Spinal cord (tissue), 10 donors: ENCODE results near the gene PIWIL1. TPM values are rescaled to one million over a fixed set of nuclear protein-coding genes. Genes with fewer than 3 reads are reported as not detected.

Experiments used
- DNase-seq, 6 donors: peaks; one replicate each; pipeline versions ENCODE4 v3.0.0 to v3.0.0-alpha.2; 2013 to 2015; ENCODE audit warnings: low spot score in 6 of 6, low read depth in 4 of 6
- H3K27ac ChIP-seq: one replicate; pipeline ENCODE4 v1.5.1; 2013; ENCODE audit warnings: low read depth, low read length, control low read depth
- H3K27me3 ChIP-seq: one replicate; pipeline ENCODE4 v1.6.1; 2013; ENCODE audit warnings: low read length; ENCODE audit not compliant: control insufficient read depth, insufficient read depth
- H3K36me3 ChIP-seq: one replicate; pipeline ENCODE4 v1.6.1; 2013; ENCODE audit warnings: low read length; ENCODE audit not compliant: control insufficient read depth, insufficient read depth
- H3K4me1 ChIP-seq: one replicate; pipeline ENCODE4 v1.6.1; 2013; ENCODE audit warnings: low read length; ENCODE audit not compliant: control insufficient read depth, insufficient read depth
- H3K4me3 ChIP-seq: one replicate; pipeline ENCODE4 v1.5.1; 2013; ENCODE audit warnings: low read depth, low read length, control low read depth
- H3K9me3 ChIP-seq: one replicate; pipeline ENCODE4 v1.6.1; 2013; ENCODE audit warnings: low read length; ENCODE audit not compliant: control insufficient read depth, insufficient read depth
- WGBS: methylation state at CpG from one replicate; pipeline ENCODE4 v1.1.5; 2013; ENCODE audit warnings: missing lambda C conversion rate; ENCODE audit not compliant: insufficient coverage; 5-methylcytosine and 5-hydroxymethylcytosine counted together
- polyA plus RNA-seq, 2 donors: library from polyadenylated mRNA; unstranded; fragments of 120-200 nt; gene quantifications; one replicate each; pipeline ENCODE4 v1.2.1, GENCODE V29; 2013; ENCODE audit not compliant: insufficient read length in 2 of 2
- total RNA-seq, 2 donors: library from RNA; depleted of rRNA in 1 of 2; stranded (reverse); fragments of 120-200 nt in 1 of 2; fragments of >200 nt in 1 of 2; gene quantifications; one replicate each; pipeline versions ENCODE4 v1.2.3 to v1.2.4, GENCODE V29; 2013 to 2014
- donor health status: healthy.

Gene PIWIL1
- total and polyA plus RNA-seq, 4 donors, result 0.17 to 1.3 (median 0.44) TPM

GRCh38 chr12:130385193-130385592 is 47.5 kb downstream of the PIWIL1 start:
- WGBS, result 78% methylated on average over 3 of the region's 4 CpGs
- H3K36me3 ChIP-seq, result no peaks in the 10 kb centered on the region

GRCh38 chr12:130391186-130391585 is 53.5 kb downstream of the PIWIL1 start:
- H3K4me3 ChIP-seq, result no peak overlapping the region
- DNase-seq, result peak in 2 of 6 donors; percentile 3 to 14
- H3K27me3 ChIP-seq, result no peaks in the 10 kb centered on the region
- WGBS, result 36% methylated on average over 13 of the region's 14 CpGs
- peaks cover 3% of the 10 kb centered on the region for H3K36me3 ChIP-seq
- no peaks in the 10 kb centered on the region for H3K9me3 ChIP-seq
- peaks cover 6% of the 10 kb centered on the region for H3K4me1 ChIP-seq
- H3K27ac ChIP-seq, result no peak overlapping the region

More at GRCh38 chr12:130385193-130385592, 47.5 kb downstream of the PIWIL1 start:
- DNase-seq, result no peak
- H3K27me3 ChIP-seq, result no peaks in the 10 kb centered on the region
- no peaks in the 10 kb centered on the region for H3K4me1 ChIP-seq
- no peak overlapping the region for H3K27ac ChIP-seq
- H3K4me3 ChIP-seq, result no peak overlapping the region
- no peaks in the 10 kb centered on the region for H3K9me3 ChIP-seq

- H3K9me3 ChIP-seq, result no peaks in the 10 kb centered on the region
- H3K27me3 ChIP-seq, result no peaks in the 10 kb centered on the region
- H3K4me1 ChIP-seq, result peaks cover 17% of the 10 kb centered on the region
- H3K27ac ChIP-seq, result no peak overlapping the region
- no peak for DNase-seq
- H3K36me3 ChIP-seq, result peaks cover 3% of the 10 kb centered on the region
- WGBS, result 50% methylated on average over 1 of the region's 4 CpGs
- H3K4me3 ChIP-seq, result no peak overlapping the region
Observed at GRCh38 chr12:130394906-130395305, 57.2 kb downstream of the PIWIL1 start.

GRCh38 chr12:130396667-130397066 is 59.0 kb downstream of the PIWIL1 start:
- Histone ChIP-seq H3K36me3 (peaks cover 3% of the 10 kb centered on the region), H3K27ac (peak overlapping the region; percentile 53), H3K4me3 (no peak overlapping the region), H3K9me3 (no peaks in the 10 kb centered on the region), H3K4me1 (peaks cover 11% of the 10 kb centered on the region), H3K27me3 (no peaks in the 10 kb centered on the region)
- no CpG with 5 or more reads among the region's 2 CpGs for WGBS
- peak in 1 of 6 donors; percentile 13 for DNase-seq

DNA sequence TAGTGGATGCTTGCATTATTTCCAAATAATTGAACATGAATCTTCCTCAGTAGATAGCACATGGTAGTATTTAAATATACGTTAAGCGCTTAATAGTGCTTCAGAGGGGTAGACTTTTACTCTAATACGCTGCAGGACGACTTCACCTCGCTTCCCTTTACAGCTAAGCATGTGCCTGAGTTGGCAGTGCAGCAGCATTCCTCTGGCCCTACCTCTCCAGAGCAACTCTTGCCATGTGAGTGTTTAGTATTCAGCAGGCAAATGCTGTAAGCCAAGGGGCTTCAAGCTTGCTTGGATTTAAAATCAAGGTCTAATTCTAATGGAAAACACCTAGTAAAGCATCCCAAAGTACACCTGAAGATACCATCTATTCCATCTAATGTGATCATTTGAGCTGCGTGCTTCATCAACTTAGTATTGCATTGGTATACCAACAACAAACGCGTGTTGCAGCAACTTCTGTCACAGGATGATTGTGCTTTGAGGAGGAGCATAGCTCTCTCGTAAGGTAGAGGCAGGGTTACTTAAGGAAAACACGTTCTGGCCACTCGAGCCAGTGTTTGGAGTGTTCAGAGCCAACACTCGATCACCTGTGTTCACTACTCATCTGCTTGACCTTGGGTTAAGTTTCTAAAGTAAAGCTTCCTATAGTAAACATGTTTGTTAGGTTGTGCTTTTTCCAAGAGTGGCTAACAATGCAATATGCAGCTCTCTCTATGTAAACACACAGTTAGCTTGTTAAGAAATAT is 60.6 kb downstream of the PIWIL1 start:
- Histone ChIP-seq H3K36me3 (peaks cover 3% of the 10 kb centered on the region), H3K4me3 (no peak overlapping the region), H3K27ac (peak overlapping the region; percentile 43), H3K4me1 (peaks cover 15% of the 10 kb centered on the region), H3K9me3 (no peaks in the 10 kb centered on the region), H3K27me3 (no peaks in the 10 kb centered on the region)
- peak in 3 of 6 donors; percentile 42 to 68 (median 57) for DNase-seq
- WGBS, result 24% methylated on average over 2 of the region's 12 CpGs

GRCh38 chr12:130401703-130402102 is 64.0 kb downstream of the PIWIL1 start:
- no peak overlapping the region for H3K4me3 ChIP-seq
- 54% methylated on average over 5 of the region's 6 CpGs for WGBS
- peaks cover 5% of the 10 kb centered on the region for H3K36me3 ChIP-seq
- H3K9me3 ChIP-seq, result no peaks in the 10 kb centered on the region
- H3K27me3 ChIP-seq, result no peaks in the 10 kb centered on the region
- H3K4me1 ChIP-seq, result peaks cover 15% of the 10 kb centered on the region
- H3K27ac ChIP-seq, result no peak overlapping the region
- peak in 5 of 6 donors; percentile 45 to 90 (median 53) for DNase-seq

DNA sequence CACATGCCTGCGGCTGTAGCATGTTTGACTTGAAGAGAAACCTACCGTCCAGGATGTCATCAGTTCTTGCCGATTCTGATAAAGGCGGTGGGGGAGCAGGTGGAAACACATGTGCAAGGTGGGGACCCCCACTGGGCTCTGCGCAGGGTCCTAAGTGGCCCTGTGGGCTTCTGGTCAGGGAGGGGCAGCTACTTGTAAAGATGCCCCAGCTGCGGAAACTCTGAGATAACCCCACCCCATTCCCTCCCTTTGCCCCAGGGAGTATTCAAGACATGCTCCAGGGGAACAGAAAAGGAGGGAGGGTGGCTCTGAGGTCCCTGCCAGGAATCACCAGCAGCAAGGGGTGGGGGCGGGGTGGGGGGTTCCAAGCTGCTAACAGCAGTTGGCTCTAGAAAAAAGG is 67.6 kb downstream of the PIWIL1 start:
- WGBS, result 57% methylated on average over 5 of the region's 7 CpGs
- Histone ChIP-seq H3K9me3 (no peaks in the 10 kb centered on the region), H3K36me3 (peaks cover 15% of the 10 kb centered on the region), H3K27ac (no peak overlapping the region), H3K27me3 (no peaks in the 10 kb centered on the region), H3K4me1 (peaks cover 4% of the 10 kb centered on the region), H3K4me3 (no peak overlapping the region)
- no peak for DNase-seq

DNA sequence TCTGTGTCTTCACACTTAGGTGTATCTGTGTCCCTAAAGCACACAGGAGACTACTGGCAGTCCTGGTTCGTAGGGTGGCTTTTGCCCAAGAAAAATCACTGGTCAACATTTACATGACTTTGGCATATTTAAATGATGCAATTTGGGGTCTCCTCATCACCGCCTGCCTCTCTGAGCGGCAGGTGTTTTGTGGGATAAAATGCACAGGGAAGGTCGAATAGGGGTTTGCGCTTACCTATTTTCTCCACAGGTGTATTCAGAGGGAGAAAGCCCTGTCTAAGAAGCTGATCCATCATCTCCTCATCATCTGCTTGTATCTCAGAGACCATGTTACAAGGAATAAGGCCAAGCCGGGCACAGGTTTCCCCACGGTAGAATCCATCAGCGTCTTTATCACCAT is 74.7 kb downstream of the PIWIL1 start:
- Histone ChIP-seq H3K4me3 (no peak overlapping the region), H3K36me3 (peaks cover 16% of the 10 kb centered on the region), H3K9me3 (no peaks in the 10 kb centered on the region), H3K27me3 (no peaks in the 10 kb centered on the region), H3K27ac (no peak overlapping the region), H3K4me1 (no peaks in the 10 kb centered on the region)
- no peak for DNase-seq
- 63% methylated on average over 2 of the region's 8 CpGs for WGBS

GRCh38 chr12:130413909-130414308 is 76.2 kb downstream of the PIWIL1 start:
- WGBS, result 96% methylated on average over 17 of the region's 18 CpGs

DNA sequence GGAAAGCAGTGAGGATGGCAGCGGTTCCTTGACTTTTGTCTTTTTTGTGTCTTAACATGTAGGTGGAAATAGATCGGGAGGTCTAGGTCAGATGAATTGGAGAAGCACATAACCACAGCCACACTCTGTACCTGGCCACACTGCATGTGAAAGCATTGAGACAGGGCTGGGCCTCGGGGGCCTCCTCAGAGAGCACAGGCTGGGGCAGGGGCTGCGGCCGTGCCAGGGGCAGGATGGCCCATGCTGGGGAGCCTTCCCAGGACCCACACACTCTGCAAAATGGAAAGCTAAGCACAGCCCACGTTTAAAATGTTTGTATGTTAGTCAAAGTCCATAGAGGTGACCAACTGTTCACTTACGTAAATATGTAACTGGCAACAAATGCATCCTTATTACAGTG is 76.7 kb downstream of the PIWIL1 start:
- 85% methylated on average over 4 of the region's 7 CpGs for WGBS
- Histone ChIP-seq H3K4me3 (no peak overlapping the region), H3K27me3 (no peaks in the 10 kb centered on the region), H3K36me3 (peaks cover 17% of the 10 kb centered on the region), H3K27ac (no peak overlapping the region), H3K4me1 (no peaks in the 10 kb centered on the region), H3K9me3 (no peaks in the 10 kb centered on the region)
- DNase-seq, result no peak

More at GRCh38 chr12:130413909-130414308, 76.2 kb downstream of the PIWIL1 start:
- no peak overlapping the region for H3K4me3 ChIP-seq
- no peaks in the 10 kb centered on the region for H3K27me3 ChIP-seq
- DNase-seq, result no peak
- peaks cover 14% of the 10 kb centered on the region for H3K36me3 ChIP-seq
- H3K9me3 ChIP-seq, result no peaks in the 10 kb centered on the region
- H3K4me1 ChIP-seq, result no peaks in the 10 kb centered on the region
- no peak overlapping the region for H3K27ac ChIP-seq
